Gastroesophageal sphincter (tissue), 4 donors: ENCODE data around the gene MGST2. TPM values are rescaled to one million over a fixed set of nuclear protein-coding genes. Genes with fewer than 3 reads are reported as not detected.

ENCODE experiments used
- ATAC-seq: fragments of 150-250 bp; one replicate; pipeline ENCODE4 v1.9.1; 2016; ENCODE audit warnings: mild to moderate bottlenecking, moderate library complexity
- H3K27ac ChIP-seq, 4 donors: fragments of 200-600 bp; sonication (generic) in 3 of 4; 1 replicate in 3 of 4; 2 replicates in 1 of 4; pipeline ENCODE4 v1.5.1; 2016 to 2019
- H3K27me3 ChIP-seq: fragments of 200-600 bp; sonication (generic); one replicate; pipeline ENCODE4 v1.5.1; 2019
- H3K36me3 ChIP-seq, 2 donors: fragments of 200-600 bp; sonication (generic); one replicate each; pipeline ENCODE4 v1.5.1; 2019; ENCODE audit warnings: control low read depth in 1 of 2
- H3K4me1 ChIP-seq, 3 donors: fragments of 200-600 bp; sonication (generic); 1 replicate in 2 of 3; 2 replicates in 1 of 3; pipeline ENCODE4 v1.5.1; 2016 to 2019; ENCODE audit warnings: control low read depth in 2 of 3
- H3K4me3 ChIP-seq, 2 donors: fragments of 200-600 bp; sonication (generic); one replicate each; pipeline ENCODE4 v1.5.1; 2019; ENCODE audit warnings: mild to moderate bottlenecking in 1 of 2, moderate library complexity in 1 of 2
- H3K9me3 ChIP-seq, 3 donors: fragments of 200-600 bp; sonication (generic); one replicate each; pipeline ENCODE4 v1.5.1; 2017 to 2019; ENCODE audit warnings: control low read depth in 2 of 3
- CTCF ChIP-seq, 4 experiments: fragments of 200-600 bp in 2 of 4; fragments of 450-650 bp in 2 of 4; sonication (generic) in 1 of 4; IDR thresholded peaks; one replicate each; pipeline ENCODE4 v1.5.1; 2017 to 2019; ENCODE audit warnings: antibody characterized with exemption in 4 of 4, mild to moderate bottlenecking in 2 of 4, moderate library complexity in 2 of 4
- EP300 ChIP-seq: sonication (generic); formaldehyde crosslinking; IDR thresholded peaks from one replicate; pipeline ENCODE4 v1.6.1; 2017; ENCODE audit warnings: antibody characterized with exemption, mild to moderate bottlenecking
- POLR2A ChIP-seq, 2 donors: fragments of 450-650 bp; IDR thresholded peaks; one replicate each; pipeline ENCODE4 v1.6.1; 2017; ENCODE audit warnings: antibody characterized with exemption in 2 of 2, mild to moderate bottlenecking in 2 of 2, moderate library complexity in 1 of 2
- POLR2AphosphoS5 ChIP-seq: sonication (generic); formaldehyde crosslinking; IDR thresholded peaks from one replicate; pipeline ENCODE4 v1.6.1; 2017; ENCODE audit warnings: antibody characterized with exemption
- WGBS, 2 donors: methylation state at CpG; one replicate each; pipeline ENCODE4 v1.1.5; 2018; ENCODE audit warnings: low coverage in 1 of 2; 5-methylcytosine and 5-hydroxymethylcytosine counted together
- total RNA-seq, 4 donors: library from RNA; depleted of rRNA; stranded (reverse); fragments of >200 nt; gene quantifications; one replicate each; pipeline ENCODE4 v1.1.0, GENCODE V29; 2016

Gene MGST2
- total RNA-seq, 4 donors from 2014 or later, result 26.5 to 53.9 (median 38.5) TPM

- H3K27me3 ChIP-seq, result no peaks in the 10 kb centered on the region
- H3K9me3 ChIP-seq, result no peaks in the 10 kb centered on the region
- H3K4me1 ChIP-seq, result peaks cover 0 to 45% (median 2%) of the 10 kb centered on the region in 3 donors
- H3K36me3 ChIP-seq, result peaks cover 0 to 7% of the 10 kb centered on the region in 2 donors
- no peak for TF ChIP-seq EP300
- no peak for TF ChIP-seq POLR2A (IDR thresholded peaks at IDR 0.05)
- TF ChIP-seq POLR2AphosphoS5, result no peak
- TF ChIP-seq CTCF (IDR thresholded peaks at IDR 0.05), result no peak
- WGBS, 2 donors, result 86% methylated on average over 1 of the region's 1 CpG; no CpG with 5 or more reads in 1 of the 2 donors
- ATAC-seq, result no peak
- no peak overlapping the region for H3K4me3 ChIP-seq
- H3K27ac ChIP-seq, result no peak overlapping the region
These were observed 44.0 kb downstream of the MGST2 start for GRCh38 chr4:139709660-139710059.

- H3K27ac ChIP-seq, result no peak overlapping the region
- WGBS, 2 donors, result 14 to 53% methylated on average over 1 to 2 of the region's 2 CpGs
- no peaks in the 10 kb centered on the region for H3K27me3 ChIP-seq
- H3K36me3 ChIP-seq, result peaks cover 0 to 3% of the 10 kb centered on the region in 2 donors
- peaks cover 0 to 45% (median 2%) of the 10 kb centered on the region in 3 donors for H3K4me1 ChIP-seq
- H3K9me3 ChIP-seq, result no peaks in the 10 kb centered on the region
- no peak for TF ChIP-seq POLR2A (IDR thresholded peaks at IDR 0.05)
- TF ChIP-seq EP300, result no peak
- no peak for TF ChIP-seq POLR2AphosphoS5
- TF ChIP-seq CTCF (IDR thresholded peaks at IDR 0.05), result no peak
- ATAC-seq, result no peak
- H3K4me3 ChIP-seq, result no peak overlapping the region
These were observed 44.5 kb downstream of the MGST2 start for GRCh38 chr4:139710073-139710472.

- TF ChIP-seq POLR2A (IDR thresholded peaks at IDR 0.05) (no peak), POLR2AphosphoS5 (no peak), CTCF (IDR thresholded peaks at IDR 0.05) (no peak), EP300 (no peak)
- H3K9me3 ChIP-seq, result no peaks in the 10 kb centered on the region
- H3K4me1 ChIP-seq, result peaks cover 0 to 45% (median 2%) of the 10 kb centered on the region in 3 donors
- no peak overlapping the region for H3K4me3 ChIP-seq
- WGBS, 2 donors, result 34 to 68% methylated on average over 4 of the region's 4 CpGs
- ATAC-seq, result no peak
- no peaks in the 10 kb centered on the region for H3K36me3 ChIP-seq
- no peaks in the 10 kb centered on the region for H3K27me3 ChIP-seq
- H3K27ac ChIP-seq, result peak overlapping the region in 1 of 4 donors; percentile 17
These were observed 45.8 kb downstream of the MGST2 start for GRCh38 chr4:139711461-139711860.

- no peaks in the 10 kb centered on the region for H3K27me3 ChIP-seq
- H3K4me1 ChIP-seq, result peaks cover 0 to 45% (median 2%) of the 10 kb centered on the region in 3 donors
- peaks cover 0 to 7% of the 10 kb centered on the region in 2 donors for H3K36me3 ChIP-seq
- no peaks in the 10 kb centered on the region for H3K9me3 ChIP-seq
- WGBS, 2 donors, result 36 to 51% methylated on average over 2 of the region's 2 CpGs
- no peak for ATAC-seq
- H3K4me3 ChIP-seq, result no peak overlapping the region
- peak overlapping the region; percentile 35 to 73 (median 42) for H3K27ac ChIP-seq
- TF ChIP-seq POLR2AphosphoS5 (no peak), CTCF (IDR thresholded peaks at IDR 0.05) (no peak), POLR2A (IDR thresholded peaks at IDR 0.05) (no peak), EP300 (no peak)
These were observed 47.3 kb downstream of the MGST2 start for GRCh38 chr4:139712882-139713281.

GRCh38 chr4:139715746-139716391 lies 50.2 kb downstream of the MGST2 start:
- peaks cover 0 to 30% of the 10 kb centered on the region in 2 donors for H3K36me3 ChIP-seq
- H3K4me3 ChIP-seq, result no peak overlapping the region
- no peaks in the 10 kb centered on the region for H3K9me3 ChIP-seq
- ATAC-seq, result no peak
- H3K27me3 ChIP-seq, result no peaks in the 10 kb centered on the region
- TF ChIP-seq POLR2A (IDR thresholded peaks at IDR 0.05), result no peak
- no peak for TF ChIP-seq CTCF (IDR thresholded peaks at IDR 0.05)
- no peak for TF ChIP-seq EP300
- H3K4me1 ChIP-seq, result peaks cover 0 to 36% (median 2%) of the 10 kb centered on the region in 3 donors
- no peak overlapping the region for H3K27ac ChIP-seq
- 51 to 55% methylated on average over 5 to 6 of the region's 9 CpGs for WGBS, 2 donors
